Stomach (tissue), 4 donors: Measurements from ENCODE around the gene CPLX1.

Experiments
- POLR2A ChIP-seq, 4 donors: fragments of 450-650 bp; IDR thresholded peaks; one replicate each; pipeline ENCODE4 v1.6.1; 2016; ENCODE audit warnings: antibody characterized with exemption in 4 of 4, control low read depth in 2 of 4, mild to moderate bottlenecking in 1 of 4, moderate library complexity in 1 of 4
- TF ChIP-seq, protein P1 (sequence below), 7 experiments: fragments of 450-650 bp in 4 of 7; fragments of 200-600 bp in 3 of 7; sonication (generic) in 3 of 7; IDR thresholded peaks; one replicate each; pipeline ENCODE4 v1.5.1; 2016 to 2019; ENCODE audit warnings: antibody characterized with exemption in 7 of 7, control low read depth in 2 of 7, mild to moderate bottlenecking in 1 of 7

DNA sequence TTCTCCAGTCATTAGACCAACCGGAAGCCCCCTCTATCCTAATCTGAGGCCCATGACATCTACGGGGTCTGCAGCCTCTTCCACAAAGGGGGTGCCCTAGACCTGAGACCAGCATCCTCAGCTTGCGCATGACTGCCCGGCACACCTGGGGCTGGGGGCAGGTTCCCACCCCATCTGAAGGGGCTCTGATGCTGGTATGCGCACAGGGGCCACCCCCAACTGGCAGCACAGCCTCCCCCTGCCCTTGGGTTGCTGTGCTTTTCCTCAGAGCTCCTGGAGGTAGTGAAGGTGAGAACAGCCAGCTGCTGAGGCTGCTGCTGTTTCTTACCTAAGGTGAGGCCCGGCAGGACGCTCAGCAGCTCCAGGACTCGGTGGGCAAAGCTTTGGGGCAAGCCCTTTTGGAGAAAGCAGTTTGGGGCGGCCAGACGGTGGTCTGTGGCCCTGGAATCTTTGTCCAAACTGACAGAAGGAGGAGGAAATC is 18.9 kb upstream of the CPLX1 start:
- TF ChIP-seq POLR2A (IDR thresholded peaks at IDR 0.05): no peak
- TF ChIP-seq, protein P1, sequence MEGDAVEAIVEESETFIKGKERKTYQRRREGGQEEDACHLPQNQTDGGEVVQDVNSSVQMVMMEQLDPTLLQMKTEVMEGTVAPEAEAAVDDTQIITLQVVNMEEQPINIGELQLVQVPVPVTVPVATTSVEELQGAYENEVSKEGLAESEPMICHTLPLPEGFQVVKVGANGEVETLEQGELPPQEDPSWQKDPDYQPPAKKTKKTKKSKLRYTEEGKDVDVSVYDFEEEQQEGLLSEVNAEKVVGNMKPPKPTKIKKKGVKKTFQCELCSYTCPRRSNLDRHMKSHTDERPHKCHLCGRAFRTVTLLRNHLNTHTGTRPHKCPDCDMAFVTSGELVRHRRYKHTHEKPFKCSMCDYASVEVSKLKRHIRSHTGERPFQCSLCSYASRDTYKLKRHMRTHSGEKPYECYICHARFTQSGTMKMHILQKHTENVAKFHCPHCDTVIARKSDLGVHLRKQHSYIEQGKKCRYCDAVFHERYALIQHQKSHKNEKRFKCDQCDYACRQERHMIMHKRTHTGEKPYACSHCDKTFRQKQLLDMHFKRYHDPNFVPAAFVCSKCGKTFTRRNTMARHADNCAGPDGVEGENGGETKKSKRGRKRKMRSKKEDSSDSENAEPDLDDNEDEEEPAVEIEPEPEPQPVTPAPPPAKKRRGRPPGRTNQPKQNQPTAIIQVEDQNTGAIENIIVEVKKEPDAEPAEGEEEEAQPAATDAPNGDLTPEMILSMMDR (IDR thresholded peaks at IDR 0.05): no peak
